HG03565 (cell line): Measurements from ENCODE around the gene RNF217.
"Not testable (repeated sequence)": the region's sequence is repeated elsewhere in the genome, so short reads cannot be mapped to it uniquely, and the experiment has no call there.

Experiments
- ATAC-seq: cut with Tn5 transposase; IDR thresholded peaks from one replicate; pipeline ENCODE4 v1.9.1; 2021; ENCODE audit warnings: mild to moderate bottlenecking, moderate library complexity; ENCODE audit not compliant: unreplicated experiment

RNF217 gene

GRCh38 chr6:125121894-125122293 lies 159.7 kb downstream of the RNF217 start:
- no peak for ATAC-seq

GRCh38 chr6:125123051-125123450 lies 160.8 kb downstream of the RNF217 start:
- no peak for ATAC-seq

DNA sequence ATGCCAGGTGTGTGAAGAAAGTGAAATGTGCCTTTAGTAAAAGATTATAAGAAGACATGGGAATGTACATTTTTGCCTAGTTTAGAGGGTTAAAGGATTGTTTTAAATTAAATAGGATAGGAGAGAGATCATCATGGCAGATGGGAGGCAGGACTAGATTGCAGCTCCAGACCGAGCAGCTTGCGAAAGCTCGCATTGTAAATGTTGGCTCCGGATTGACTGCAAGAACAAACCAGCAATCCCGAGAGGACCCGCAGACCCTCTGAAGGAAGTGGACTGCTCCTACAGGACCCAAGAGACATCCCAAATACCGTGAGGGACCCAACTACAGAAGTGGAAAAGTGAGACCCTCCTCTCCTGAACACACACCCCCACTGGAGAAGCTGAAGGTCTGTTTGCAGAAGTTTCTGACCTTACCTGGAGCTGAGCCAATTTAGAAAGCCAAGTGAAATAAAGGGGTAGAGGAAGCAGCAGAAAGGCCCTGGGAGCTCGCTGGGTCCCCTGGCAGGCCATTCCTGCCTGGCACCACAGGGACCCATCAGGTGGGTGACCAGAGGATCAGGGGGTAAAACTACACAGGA lies 161.3 kb downstream of the RNF217 start:
- ATAC-seq: no peak

DNA sequence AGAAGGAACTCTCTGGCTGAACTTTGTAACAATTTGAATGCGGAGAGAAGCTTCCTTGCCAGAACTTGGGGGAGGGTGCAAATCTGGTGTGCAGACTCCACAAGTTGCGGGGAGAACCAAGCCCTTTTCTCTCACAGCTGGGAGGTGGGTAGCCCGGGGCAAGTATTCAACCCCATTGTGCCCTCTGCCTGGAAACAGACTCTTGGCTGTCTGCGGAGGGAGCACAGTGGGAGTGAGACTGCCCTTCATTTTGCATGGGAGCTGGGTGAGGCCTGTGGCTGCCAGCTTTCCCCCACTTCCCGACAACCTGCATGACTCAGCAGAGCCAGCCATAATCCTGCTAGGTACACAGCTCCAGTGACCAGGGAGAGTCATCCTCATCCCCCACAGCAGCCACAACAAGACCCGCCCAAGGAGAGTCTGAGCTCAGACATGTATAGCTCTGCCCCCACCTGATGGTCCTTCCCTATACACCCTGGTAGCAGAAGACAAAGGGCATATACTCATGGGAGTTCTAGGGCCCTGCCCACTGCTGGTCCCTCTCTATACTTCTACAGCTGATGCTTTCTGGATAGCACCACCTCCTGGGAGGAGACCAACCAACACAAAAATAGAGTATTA lies 161.9 kb downstream of the RNF217 start:
- ATAC-seq: no peak

DNA sequence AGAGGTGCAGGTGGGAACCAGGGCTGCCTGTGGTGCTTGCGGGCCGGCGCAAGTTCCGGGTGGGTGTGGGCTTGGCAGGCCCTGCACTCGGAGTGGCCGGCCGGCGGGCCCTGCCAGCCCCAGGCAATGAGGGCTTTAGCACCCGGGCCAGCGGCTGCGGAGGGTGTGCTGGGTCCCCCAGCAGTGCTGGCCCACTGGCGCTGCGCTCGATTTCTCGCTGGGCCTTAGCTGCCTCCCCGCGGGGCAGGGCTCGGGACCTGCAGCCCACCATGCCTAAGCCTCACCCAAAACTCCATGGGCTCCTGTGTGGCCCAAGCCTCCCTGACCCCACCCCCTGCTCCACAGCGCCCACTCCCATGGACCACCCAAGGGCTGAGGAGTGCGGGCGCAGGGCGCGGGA lies 163.6 kb downstream of the RNF217 start:
- ATAC-seq: not testable (repeated sequence)

- no peak for ATAC-seq
Measured at GRCh38 chr6:125129354-125129753, 167.1 kb downstream of the RNF217 start.

DNA sequence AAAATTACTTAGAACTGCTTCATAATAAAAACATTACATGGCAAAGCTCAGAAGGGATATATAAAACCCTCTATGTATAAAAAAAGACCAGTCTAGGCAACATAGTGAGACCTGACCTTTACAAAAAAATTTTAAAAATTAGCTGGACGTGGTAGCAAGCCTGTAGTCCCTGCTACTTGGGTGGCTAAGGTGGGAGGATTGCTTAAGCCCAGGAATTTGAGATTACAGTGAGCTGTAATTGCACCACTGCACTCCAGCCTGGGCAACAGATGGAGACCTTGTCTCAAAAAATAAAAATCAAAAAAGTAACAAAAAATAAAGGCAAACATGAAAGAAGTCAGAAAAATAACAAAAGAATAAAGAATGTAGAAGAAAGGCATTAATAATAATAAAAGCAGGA lies 169.8 kb downstream of the RNF217 start:
- no peak for ATAC-seq

- no peak for ATAC-seq
Measured at GRCh38 chr6:125136378-125136777, 174.1 kb downstream of the RNF217 start.

- no peak for ATAC-seq
Measured at GRCh38 chr6:125138083-125138482, 175.8 kb downstream of the RNF217 start.

DNA sequence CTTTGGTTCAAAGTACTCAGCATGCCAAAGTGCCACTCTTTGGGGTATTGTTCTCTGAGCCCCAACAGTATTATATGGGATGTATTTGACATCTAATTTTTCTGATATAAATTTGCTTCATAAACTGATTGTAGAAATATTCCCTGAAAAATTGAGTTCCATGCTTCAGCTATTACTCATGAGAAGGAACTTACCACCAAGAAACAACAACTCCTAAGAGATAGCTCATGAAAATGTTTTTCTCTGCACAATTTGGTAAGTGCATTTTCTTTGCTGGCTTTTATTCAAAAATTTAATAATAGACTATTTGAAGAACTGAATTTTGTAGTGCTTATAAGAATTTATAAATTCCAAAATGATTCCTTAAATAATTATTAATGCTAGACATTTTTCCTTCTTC lies 178.6 kb downstream of the RNF217 start:
- no peak for ATAC-seq
